Psoas muscle (tissue), 8 donors: Measurements from ENCODE around the gene GID8. TPM values are rescaled to one million over a fixed set of nuclear protein-coding genes. Genes with fewer than 3 reads are reported as not detected.
A peak's percentile ranks its signal among the peaks of the same experiment; 100 is the strongest.

Source experiments
- ATAC-seq, 4 donors: fragments of 200-7000 bp; cut with Tn5 transposase; one replicate each; pipeline ENCODE4 v1.9.1; 2020; ENCODE audit warnings: moderate library complexity in 3 of 4, mild to moderate bottlenecking in 2 of 4
- DNase-seq, 2 donors: peaks; one replicate each; pipeline ENCODE4 v3.0.0-alpha.2; 2020
- H3K27ac ChIP-seq: fragments of 200-600 bp; one replicate; pipeline ENCODE4 v1.8.0; 2022
- H3K27me3 ChIP-seq, 3 donors: fragments of 200-600 bp in 1 of 3; one replicate each; pipeline versions ENCODE4 v1.6.1 to v1.8.0; 2013 to 2022; ENCODE audit warnings: low read length in 2 of 3, mild to moderate bottlenecking in 2 of 3, moderate library complexity in 1 of 3; ENCODE audit not compliant: insufficient read depth in 3 of 3
- H3K36me3 ChIP-seq, 2 donors: fragments of 200-600 bp in 1 of 2; one replicate each; pipeline versions ENCODE4 v1.6.1 to v1.8.0; 2013 to 2022; ENCODE audit warnings: low read depth in 1 of 2, mild to moderate bottlenecking in 1 of 2, moderate library complexity in 1 of 2; ENCODE audit not compliant: insufficient read depth in 1 of 2
- H3K4me1 ChIP-seq: fragments of 200-600 bp; one replicate; pipeline ENCODE4 v1.8.0; 2022
- H3K4me3 ChIP-seq: fragments of 200-600 bp; one replicate; pipeline ENCODE4 v1.8.0; 2022; ENCODE audit warnings: mild to moderate bottlenecking
- H3K9me3 ChIP-seq: fragments of 200-600 bp; one replicate; pipeline ENCODE4 v1.8.0; 2022
- WGBS, 3 donors: extraction: QIAGEN DNeasy Blood & Tissue Kit; methylation state at CpG; one replicate each; pipeline versions ENCODE4 v1.1.6 to v1.1.7; 2013; 5-methylcytosine and 5-hydroxymethylcytosine counted together
- intact Hi-C, 2 donors: fragments of 100-400 bp; cut with DNase I; formaldehyde crosslinking; loops; one replicate each; pipeline versions ENCODE4 v1.11.0 to v1.14.2; 2022
- polyA plus RNA-seq, 3 donors: library from polyadenylated mRNA; stranded (reverse); fragments of 200-250 nt; gene quantifications; one replicate each; pipeline ENCODE4 v1.2.3, GENCODE V29; 2013
- total RNA-seq, 4 donors: library from RNA; stranded (reverse); fragmentation: NEBNext Ultra II Directional in 2 of 4; extraction: Animal tissue kit (Norgen Biotek cat#: 25700) in 2 of 4; gene quantifications; one replicate each; pipeline versions ENCODE4 v1.2.1 to v1.2.4, GENCODE V29; 2021 to 2023
- TF ChIP-seq, protein P1 (sequence below): fragments of 200-600 bp; IDR thresholded peaks from one replicate; pipeline ENCODE4 v1.8.0; 2022; ENCODE audit warnings: antibody characterized with exemption
- donor health status: healthy with polysubstance abuse.
- donor health status: DM: no; HTN: no; CAD: no; lungs with moderate emphysema.
- donor health status: Bipolar disorder and iron deficiency.
- donor health status: healthy.
- donor health status: DM: yes; HTN: yes; CAD: no.
- donor health status: DM: no; HTN: no; CAD: no.
- donor health status: DM: no; HTN: no; CAD: no.
- donor health status: DM: yes; HTN: yes; CAD: no.

Gene GID8
- total and polyA plus RNA-seq, 7 donors, result 7.3 to 15.9 (median 14.2) TPM

DNA sequence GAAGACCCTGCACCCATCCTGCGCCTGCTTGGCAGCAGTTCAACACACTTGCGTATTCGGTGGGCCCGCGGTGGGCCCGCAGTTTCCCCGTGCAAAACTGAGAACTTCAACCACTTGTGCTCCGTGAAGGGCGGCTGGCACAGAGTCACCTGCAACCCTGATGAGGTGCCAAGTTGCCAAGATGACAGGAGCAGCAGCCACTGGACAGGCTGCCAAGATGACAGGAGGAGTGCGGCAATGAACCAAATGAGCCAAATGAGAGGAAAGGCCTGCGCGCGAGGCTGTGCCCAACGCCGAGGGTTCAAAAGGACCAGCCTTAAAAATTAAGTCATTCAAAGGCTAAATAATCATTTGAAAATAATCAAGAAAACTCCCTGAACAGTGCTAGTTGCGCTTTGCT lies 31.7 kb upstream of the GID8 start:
- DNase-seq (peak; percentile 41 to 83), ATAC-seq (peak; percentile 82 to 90 (median 88))
- Histone ChIP-seq H3K4me1 (peaks cover 4% of the 10 kb centered on the region), H3K27ac (peak overlapping the region; percentile 58), H3K27me3 (no peaks in the 10 kb centered on the region), H3K9me3 (no peaks in the 10 kb centered on the region), H3K4me3 (no peak overlapping the region), H3K36me3 (peaks cover 15 to 99% of the 10 kb centered on the region in 2 donors)
- TF ChIP-seq, protein P1, sequence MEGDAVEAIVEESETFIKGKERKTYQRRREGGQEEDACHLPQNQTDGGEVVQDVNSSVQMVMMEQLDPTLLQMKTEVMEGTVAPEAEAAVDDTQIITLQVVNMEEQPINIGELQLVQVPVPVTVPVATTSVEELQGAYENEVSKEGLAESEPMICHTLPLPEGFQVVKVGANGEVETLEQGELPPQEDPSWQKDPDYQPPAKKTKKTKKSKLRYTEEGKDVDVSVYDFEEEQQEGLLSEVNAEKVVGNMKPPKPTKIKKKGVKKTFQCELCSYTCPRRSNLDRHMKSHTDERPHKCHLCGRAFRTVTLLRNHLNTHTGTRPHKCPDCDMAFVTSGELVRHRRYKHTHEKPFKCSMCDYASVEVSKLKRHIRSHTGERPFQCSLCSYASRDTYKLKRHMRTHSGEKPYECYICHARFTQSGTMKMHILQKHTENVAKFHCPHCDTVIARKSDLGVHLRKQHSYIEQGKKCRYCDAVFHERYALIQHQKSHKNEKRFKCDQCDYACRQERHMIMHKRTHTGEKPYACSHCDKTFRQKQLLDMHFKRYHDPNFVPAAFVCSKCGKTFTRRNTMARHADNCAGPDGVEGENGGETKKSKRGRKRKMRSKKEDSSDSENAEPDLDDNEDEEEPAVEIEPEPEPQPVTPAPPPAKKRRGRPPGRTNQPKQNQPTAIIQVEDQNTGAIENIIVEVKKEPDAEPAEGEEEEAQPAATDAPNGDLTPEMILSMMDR, result no peak
- intact Hi-C loops, result no loop called here
- 58 to 69% (median 59%) methylated on average over 16 of the region's 16 CpGs for WGBS, 3 donors

DNA sequence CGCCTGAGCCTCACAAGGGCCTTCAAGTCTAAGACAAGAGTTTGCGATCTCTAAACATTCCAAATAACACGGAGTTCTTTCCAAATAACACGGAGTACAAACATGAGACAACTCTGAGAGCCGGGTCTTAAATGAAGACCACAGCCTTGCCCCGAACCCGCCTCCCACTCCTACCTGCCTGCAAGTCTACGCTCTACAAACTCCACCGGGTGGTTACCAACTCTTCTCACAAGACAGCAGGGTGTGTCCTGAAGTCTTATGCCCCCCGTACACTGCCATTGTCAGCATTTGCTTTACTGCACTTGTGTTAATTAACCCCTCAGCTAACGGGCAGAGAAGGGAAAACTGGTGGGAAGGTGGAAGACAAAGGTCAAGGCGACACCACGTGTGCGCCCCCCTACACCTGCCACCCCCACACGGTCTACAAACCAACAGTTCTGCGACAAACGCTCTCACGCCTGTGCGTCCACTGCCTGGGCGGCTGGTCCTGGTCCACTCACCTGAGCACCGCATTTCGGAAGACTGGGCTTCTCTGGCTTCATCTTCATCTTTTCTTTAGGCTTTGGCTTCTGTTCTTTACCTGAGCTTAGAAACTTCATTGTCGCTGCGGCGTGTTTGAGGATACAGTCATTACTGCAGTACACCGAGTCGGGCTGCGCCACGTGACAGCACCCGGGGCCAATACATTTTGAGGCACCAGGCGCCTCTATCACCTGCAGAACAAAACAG lies 31.1 kb upstream of the GID8 start:
- Histone ChIP-seq H3K27ac (peak overlapping the region; percentile 58), H3K27me3 (no peaks in the 10 kb centered on the region), H3K4me3 (no peak overlapping the region), H3K4me1 (peaks cover 4% of the 10 kb centered on the region), H3K9me3 (no peaks in the 10 kb centered on the region), H3K36me3 (peaks cover 17 to 100% of the 10 kb centered on the region in 2 donors)
- intact Hi-C loops, result no loop called here
- ATAC-seq (peak in 3 of 4 donors; percentile 3 to 12 (median 9)), DNase-seq (no peak)
- 91% methylated on average over 31 of the region's 31 CpGs for WGBS, 3 donors
- TF ChIP-seq, protein P1, result no peak

DNA sequence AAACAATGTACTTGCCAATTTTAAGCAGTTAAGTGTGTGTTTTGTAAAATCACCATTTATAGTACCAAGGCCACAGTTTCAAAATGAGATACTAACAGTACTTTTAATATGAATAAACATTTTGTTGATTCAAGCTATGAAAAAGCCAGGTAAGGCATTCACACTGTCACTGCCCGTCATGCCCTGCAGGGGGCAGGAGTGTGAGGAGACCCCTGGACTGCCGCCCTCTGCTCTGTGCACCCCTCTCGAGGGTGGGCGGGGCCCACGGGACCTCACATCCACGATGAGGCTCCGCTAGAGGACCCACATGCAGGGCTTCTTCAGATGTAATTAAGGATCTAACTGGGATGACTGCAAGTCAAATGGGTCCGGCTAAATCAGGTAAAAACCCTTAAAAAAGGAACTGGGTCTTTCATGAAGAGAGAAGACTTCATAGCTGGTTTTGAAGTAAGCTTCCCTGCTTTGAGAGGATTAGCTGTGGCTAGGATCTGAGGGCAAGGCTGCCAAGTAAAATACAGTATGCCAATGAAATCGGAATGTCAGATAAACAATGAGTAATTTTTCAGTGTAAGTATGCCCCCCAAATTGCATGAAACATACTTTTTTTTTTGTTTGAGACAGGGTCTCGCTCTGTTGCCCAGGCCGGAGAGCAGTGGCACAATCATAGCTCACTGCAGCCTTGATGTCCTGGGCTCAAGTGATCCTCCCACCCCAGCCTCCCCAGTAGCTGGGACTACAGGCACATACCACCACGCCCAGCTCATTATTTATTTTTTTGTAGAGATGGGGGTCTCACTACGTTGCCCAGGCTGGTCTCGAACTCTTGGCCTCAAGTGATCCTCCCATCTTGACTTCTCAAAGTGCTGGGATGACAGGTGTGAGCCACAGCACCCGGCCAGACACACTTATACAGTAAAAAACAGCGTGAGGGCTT lies 30.3 kb upstream of the GID8 start:
- intact Hi-C loops, result no loop called here
- TF ChIP-seq, protein P1, result peak; percentile 31
- peaks cover 4% of the 10 kb centered on the region for H3K4me1 ChIP-seq
- no peak overlapping the region for H3K4me3 ChIP-seq
- no peak for DNase-seq
- no peaks in the 10 kb centered on the region for H3K9me3 ChIP-seq
- ATAC-seq, result peak in 2 of 4 donors; percentile 36 to 44
- WGBS, 3 donors, result 69 to 74% (median 73%) methylated on average over 16 of the region's 16 CpGs
- H3K27ac ChIP-seq, result no peak overlapping the region
- H3K36me3 ChIP-seq, result peaks cover 17 to 100% of the 10 kb centered on the region in 2 donors
- H3K27me3 ChIP-seq, result no peaks in the 10 kb centered on the region

DNA sequence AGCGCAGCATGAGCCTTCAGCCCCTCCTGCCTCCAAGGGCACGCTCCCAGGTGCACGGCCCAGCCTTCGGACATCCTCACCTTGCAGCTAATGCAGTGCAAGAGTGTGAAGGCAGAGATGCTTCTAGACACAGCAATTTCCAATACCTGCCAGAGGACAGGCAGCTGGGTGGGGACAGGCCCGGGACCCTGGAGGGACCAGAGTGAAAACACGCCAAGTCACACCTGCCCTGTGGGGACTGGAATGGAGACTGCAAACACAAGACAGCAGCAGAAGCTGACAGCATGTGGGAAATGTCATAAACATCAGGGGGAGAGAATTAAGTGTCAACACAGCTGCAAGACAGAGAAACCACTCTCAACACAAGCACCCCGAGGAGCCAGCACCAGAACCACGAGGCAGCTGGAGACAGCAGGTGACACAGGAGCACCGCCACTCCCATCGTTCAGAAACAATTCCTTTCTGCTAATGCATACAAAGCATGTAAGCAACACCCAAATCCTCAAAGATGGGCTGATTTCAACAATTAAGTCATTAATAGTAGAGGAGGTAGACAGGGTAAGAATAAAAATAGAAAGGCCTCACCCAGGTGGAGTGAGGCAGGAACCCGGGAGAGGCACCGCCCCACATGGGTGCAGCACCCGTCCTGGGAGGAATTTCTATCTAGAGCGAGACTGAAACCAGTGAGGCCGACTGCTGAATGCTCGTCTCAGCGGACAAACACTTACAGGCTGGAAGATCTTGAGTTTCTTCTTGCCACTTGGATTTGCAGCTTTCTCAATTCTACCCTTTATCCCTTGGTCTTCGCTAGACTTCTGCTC lies 28.8 kb upstream of the GID8 start:
- Histone ChIP-seq H3K9me3 (no peaks in the 10 kb centered on the region), H3K27me3 (no peaks in the 10 kb centered on the region), H3K36me3 (peaks cover 14 to 99% of the 10 kb centered on the region in 2 donors), H3K27ac (no peak overlapping the region), H3K4me3 (no peak overlapping the region), H3K4me1 (peaks cover 11% of the 10 kb centered on the region)
- intact Hi-C loops, result no loop called here
- no peak for DNase-seq
- no peak for ATAC-seq
- TF ChIP-seq, protein P1, result no peak
- WGBS, 3 donors, result 78 to 83% (median 82%) methylated on average over 18 of the region's 18 CpGs
